DND-41 (cell line): ENCODE results near the gene PISD.

Experiments
- CTCF ChIP-seq: IDR thresholded peaks from 2 replicates; pipeline ENCODE4 v1.5.1; 2012; ENCODE audit warnings: borderline replicate concordance, low read length, moderate library complexity, mild to moderate bottlenecking; ENCODE audit not compliant: poor library complexity, severe bottlenecking; ENCODE audit errors: extremely low read depth
- EZH2 ChIP-seq: IDR thresholded peaks from 3 replicates; pipeline ENCODE4 v1.6.1; 2012; ENCODE audit warnings: borderline replicate concordance, low read depth, mild to moderate bottlenecking, moderate library complexity, low read length, inconsistent platforms; ENCODE audit not compliant: severe bottlenecking

GRCh38 chr22:31613286-31613903 lies 48.6 kb downstream of the PISD start:
- no peak for TF ChIP-seq CTCF
- TF ChIP-seq EZH2: no peak
